IMR-90 (cell line): ENCODE results near the gene EPB41L3. TPM values are rescaled to one million over a fixed set of nuclear protein-coding genes. Genes with fewer than 3 reads are reported as not detected.
"Not testable (repeated sequence)": the region's sequence is repeated elsewhere in the genome, so short reads cannot be mapped to it uniquely, and the experiment has no call there.

Experiments used
- ATAC-seq: fragments of 200-7000 bp; cut with Tn5 transposase; 2 replicates; pipeline ENCODE4 v1.9.1; 2020; ENCODE audit warnings: low read depth, mild to moderate bottlenecking, moderate library complexity
- BruUV-seq: library from RNA; stranded (reverse); fragments of 400-500 nt; replicated peaks from 2 replicates; lab custom pipeline; 2021; lab: Mats Ljungman, UMichigan
- CTCF ChIA-PET: fragments of 300-600 bp; formaldehyde crosslinking; extraction: SDS; loops from one replicate; lab custom pipeline; 2021; ENCODE audit warnings: antibody characterized with exemption; lab: Yijun Ruan, JAX
- POLR2A ChIA-PET: fragments of 300-600 bp; sonication (Branson Sonifier 250); formaldehyde crosslinking; loops from one replicate; lab custom pipeline; 2022; ENCODE audit warnings: antibody characterized with exemption; ENCODE audit not compliant: unreplicated experiment; lab: Charles Lee
- DNase-seq: peaks from one replicate; pipeline ENCODE4 v3.0.0; 2013
- H2AFZ ChIP-seq: replicated peaks from 2 replicates; pipeline ENCODE3; 2013; ENCODE audit warnings: low read length, mild to moderate bottlenecking; ENCODE audit not compliant: poor library complexity
- H2AK5ac ChIP-seq: 2 replicates; pipeline ENCODE4 v1.6.1; 2013; ENCODE audit warnings: low read depth, low read length, inconsistent platforms
- H2AK9ac ChIP-seq: replicated peaks from 2 replicates; pipeline ENCODE3; 2013; ENCODE audit warnings: mild to moderate bottlenecking, low read depth, low read length, moderate library complexity; ENCODE audit not compliant: poor library complexity
- H2BK120ac ChIP-seq: 2 replicates; pipeline ENCODE4 v1.6.1; 2013; ENCODE audit warnings: low read depth, low read length, inconsistent platforms
- H2BK15ac ChIP-seq: 3 replicates; pipeline ENCODE4 v1.6.1; 2013; ENCODE audit warnings: low read depth, low read length, inconsistent platforms
- H2BK20ac ChIP-seq: 2 replicates; pipeline ENCODE4 v1.6.1; 2013; ENCODE audit warnings: low read depth, mild to moderate bottlenecking, inconsistent platforms, low read length, moderate library complexity
- H2BK5ac ChIP-seq: 2 replicates; pipeline ENCODE4 v1.6.1; 2013; ENCODE audit warnings: mild to moderate bottlenecking, low read depth, low read length, inconsistent platforms; ENCODE audit not compliant: poor library complexity, severe bottlenecking
- H3K14ac ChIP-seq: replicated peaks from 2 replicates; pipeline ENCODE4 v1.6.1; 2013; ENCODE audit warnings: low read depth, low read length, inconsistent platforms
- H3K18ac ChIP-seq: 2 replicates; pipeline ENCODE4 v1.6.1; 2013; ENCODE audit warnings: low read depth, low read length, control low read depth
- H3K23ac ChIP-seq: 2 replicates; pipeline ENCODE4 v1.6.1; 2013; ENCODE audit warnings: low read depth, low read length, inconsistent platforms
- H3K27ac ChIP-seq: 2 replicates; pipeline ENCODE4 v1.5.1; 2013; ENCODE audit warnings: mild to moderate bottlenecking, control low read depth, low read length; ENCODE audit not compliant: insufficient read depth
- H3K27me3 ChIP-seq: 2 replicates; pipeline ENCODE4 v1.6.1; 2013; ENCODE audit warnings: low read length; ENCODE audit not compliant: control insufficient read depth, insufficient read depth
- H3K36me3 ChIP-seq: 2 replicates; pipeline ENCODE4 v1.6.1; 2013; ENCODE audit warnings: low read length, mixed read lengths; ENCODE audit not compliant: control insufficient read depth, insufficient read depth
- H3K4ac ChIP-seq: 2 replicates; pipeline ENCODE4 v1.6.1; 2013; ENCODE audit warnings: low read depth, low read length, inconsistent platforms
- H3K4me1 ChIP-seq: 2 replicates; pipeline ENCODE4 v1.6.1; 2013; ENCODE audit warnings: low read length, mixed read lengths; ENCODE audit not compliant: control insufficient read depth, insufficient read depth
- H3K4me2 ChIP-seq: 2 replicates; pipeline ENCODE4 v1.6.1; 2013; ENCODE audit warnings: low read depth, mild to moderate bottlenecking, control low read depth, low read length, moderate library complexity
- H3K4me3 ChIP-seq: 2 replicates; pipeline ENCODE4 v1.5.1; 2013; ENCODE audit warnings: low read depth, mild to moderate bottlenecking, control low read depth, low read length, moderate library complexity; ENCODE audit not compliant: insufficient read depth
- H3K56ac ChIP-seq: 2 replicates; pipeline ENCODE4 v1.6.1; 2013; ENCODE audit warnings: low read length, inconsistent platforms; ENCODE audit not compliant: insufficient read depth; ENCODE audit errors: extremely low read depth
- H3K79me1 ChIP-seq, 2 experiments: 2 replicates each; pipeline ENCODE4 v1.6.1; 2013; ENCODE audit warnings: low read length in 2 of 2, inconsistent platforms in 1 of 2, low read depth in 1 of 2
- H3K9ac ChIP-seq: 2 replicates; pipeline ENCODE4 v1.6.1; 2013; ENCODE audit warnings: low read depth, low read length, control low read depth
- H3K9me1 ChIP-seq: 2 replicates; pipeline ENCODE4 v1.6.1; 2013; ENCODE audit warnings: low read length, inconsistent platforms; ENCODE audit not compliant: insufficient read depth
- H3K9me3 ChIP-seq: 2 replicates; pipeline ENCODE4 v1.6.1; 2013; ENCODE audit warnings: low read length; ENCODE audit not compliant: control insufficient read depth, insufficient read depth
- H4K20me1 ChIP-seq: 2 replicates; pipeline ENCODE4 v1.6.1; 2013; ENCODE audit warnings: low read length, inconsistent platforms; ENCODE audit not compliant: insufficient read depth
- H4K5ac ChIP-seq: 2 replicates; pipeline ENCODE4 v1.6.1; 2013; ENCODE audit warnings: mild to moderate bottlenecking, low read depth, low read length, control low read depth
- H4K8ac ChIP-seq, 2 experiments: 2 replicates each; pipeline ENCODE4 v1.6.1; 2013; ENCODE audit warnings: low read depth in 2 of 2, low read length in 2 of 2, control low read depth in 1 of 2, inconsistent platforms in 1 of 2
- H4K91ac ChIP-seq: 2 replicates; pipeline ENCODE4 v1.6.1; 2013; ENCODE audit warnings: low read depth, low read length, inconsistent platforms; ENCODE audit not compliant: insufficient read depth
- WGBS, 2 experiments: methylation state at CpG; one replicate each; pipeline versions ENCODE4 v1.1.5 to v1.1.7; 2013; ENCODE audit warnings: missing lambda C conversion rate in 2 of 2; ENCODE audit not compliant: insufficient read length in 1 of 2; ENCODE audit errors: extremely low coverage in 2 of 2; 5-methylcytosine and 5-hydroxymethylcytosine counted together
- dilution Hi-C: fragments of 300-500 bp; cut with HindIII; formaldehyde crosslinking; loops from one replicate; pipeline ENCODE4 v1.14.3; 2018; ENCODE audit warnings: low sequenced_read_pairs; ENCODE audit not compliant: unreplicated experiment
- in situ Hi-C: fragments of 300-500 bp; cut with MboI; formaldehyde crosslinking; loops from 3 replicates; pipeline ENCODE4 v1.14.3; 2019; ENCODE audit warnings: low sequenced_read_pairs, inconsistent platforms, mixed read lengths
- intact Hi-C: fragments of 100-400 bp; cut with micrococcal nuclease; formaldehyde crosslinking; loops from 2 replicates; pipeline ENCODE4 v1.10.0; 2022
- polyA plus RNA-seq, 3 experiments: library from polyadenylated mRNA; depleted of rRNA; stranded (reverse); fragments of >200 nt; gene quantifications; 2 replicates each; pipeline ENCODE4 v1.2.3, GENCODE V29; 2012; ENCODE audit warnings: low replicate concordance in 1 of 3
- total RNA-seq: library from RNA; depleted of rRNA; stranded (reverse); fragments of >200 nt; gene quantifications from 2 replicates; pipeline ENCODE4 v1.2.3, GENCODE V29; 2012

EPB41L3 gene
- total and polyA plus RNA-seq, 2 of the 4 experiments (the other 2 are of a cell fraction) = 36.6 to 70.3 TPM

GRCh38 chr18:5488044-5488443, 55.8 kb downstream of the EPB41L3 start:
- H4K5ac ChIP-seq, POLR2A ChIA-PET, H3K36me3 ChIP-seq, in situ Hi-C loops, H3K56ac ChIP-seq, H2AK5ac ChIP-seq, H3K14ac ChIP-seq, H3K4me3 ChIP-seq, H2BK120ac ChIP-seq, H3K4me2 ChIP-seq, H3K9me3 ChIP-seq, CTCF ChIA-PET, BruUV-seq, H2AK9ac ChIP-seq, H3K79me1 ChIP-seq, H3K9ac ChIP-seq, H2AFZ ChIP-seq, H3K27me3 ChIP-seq, DNase-seq, H2BK5ac ChIP-seq, H4K91ac ChIP-seq, H2BK20ac ChIP-seq, intact Hi-C loops, H3K27ac ChIP-seq, H4K8ac ChIP-seq, ATAC-seq, H3K4me1 ChIP-seq, H3K4ac ChIP-seq, H2BK15ac ChIP-seq, H3K23ac ChIP-seq, H4K20me1 ChIP-seq, H3K18ac ChIP-seq, dilution Hi-C loops, H3K9me1 ChIP-seq: not testable (repeated sequence)
- WGBS, 2 experiments = no CpG with 5 or more reads among the region's 4 CpGs
